GM13977 (cell line): Measurements from ENCODE around the gene KLHL24.

Experiments used
- DNase-seq: peaks from one replicate; pipeline ENCODE4 v3.0.0; 2012; ENCODE audit warnings: low spot score
- CTCF ChIP-seq: IDR thresholded peaks from 2 replicates; pipeline ENCODE4 v1.5.1; 2012; ENCODE audit warnings: mild to moderate bottlenecking, control low read depth; ENCODE audit not compliant: insufficient read depth; ENCODE audit errors: extremely low read depth, missing control alignments
- in situ Hi-C: fragments of 300-500 bp; cut with MboI; formaldehyde crosslinking; loops from one replicate; pipeline ENCODE4 v1.12.0; 2022; ENCODE audit warnings: low sequenced_read_pairs, low pct_unique_long_range_greater_than_20kb, mixed read lengths, inconsistent platforms; ENCODE audit not compliant: unreplicated experiment

The KLHL24 gene

GRCh38 chr3:183728204-183728603 is 92.8 kb downstream of the KLHL24 start:
- in situ Hi-C loops: no loop called here
- no peak for TF ChIP-seq CTCF
- no peak for DNase-seq

GRCh38 chr3:183730361-183730760 is 94.9 kb downstream of the KLHL24 start:
- no peak for TF ChIP-seq CTCF
- no peak for DNase-seq
- in situ Hi-C loops: no loop called here

- TF ChIP-seq CTCF: no peak
- in situ Hi-C loops: no loop called here
- DNase-seq: no peak
Observed at GRCh38 chr3:183731611-183732010, 96.2 kb downstream of the KLHL24 start.

GRCh38 chr3:183733553-183733952 is 98.1 kb downstream of the KLHL24 start:
- no peak for DNase-seq
- in situ Hi-C loops: no loop called here
- no peak for TF ChIP-seq CTCF
